Osteocyte (in vitro differentiated cells): ENCODE results near the gene ZNF462. TPM values are rescaled to one million over a fixed set of nuclear protein-coding genes. Genes with fewer than 3 reads are reported as not detected.

ENCODE experiments used
- DNase-seq: peaks from one replicate; pipeline ENCODE4 v3.0.0; 2021; ENCODE audit warnings: mixed read lengths; ENCODE audit not compliant: unreplicated experiment; ENCODE audit errors: extremely low spot score
- H3K27ac Mint-ChIP-seq: one replicate; pipeline ENCODE4 v1.8.0; 2021; ENCODE audit warnings: mild to moderate bottlenecking, mixed read lengths; ENCODE audit not compliant: unreplicated experiment
- H3K27me3 Mint-ChIP-seq: one replicate; pipeline ENCODE4 v1.8.0; 2021; ENCODE audit warnings: mixed read lengths; ENCODE audit not compliant: unreplicated experiment
- H3K36me3 Mint-ChIP-seq: one replicate; pipeline ENCODE4 v1.8.0; 2021; ENCODE audit warnings: mixed read lengths; ENCODE audit not compliant: unreplicated experiment
- H3K4me1 Mint-ChIP-seq: one replicate; pipeline ENCODE4 v1.8.0; 2021; ENCODE audit warnings: mixed read lengths; ENCODE audit not compliant: unreplicated experiment
- H3K4me3 Mint-ChIP-seq: one replicate; pipeline ENCODE4 v1.8.0; 2021; ENCODE audit warnings: mild to moderate bottlenecking, moderate library complexity, mixed read lengths; ENCODE audit not compliant: unreplicated experiment
- H3K9me3 Mint-ChIP-seq: one replicate; pipeline ENCODE4 v1.8.0; 2021; ENCODE audit warnings: mixed read lengths; ENCODE audit not compliant: unreplicated experiment
- CTCF ChIP-seq: fragments of 200-600 bp; sonication (generic); IDR thresholded peaks from 2 replicates; pipeline ENCODE4 v1.5.0; 2021; ENCODE audit warnings: antibody characterized with exemption, mild to moderate bottlenecking, moderate library complexity
- total RNA-seq: library from RNA; stranded (reverse); gene quantifications from 2 replicates; pipeline ENCODE4 v1.2.1, GENCODE V29; 2021

ZNF462 gene
- total RNA-seq, 1 donor from 2014 or later: 55.0 TPM

GRCh38 chr9:106936680-106937079 is 73.7 kb downstream of the ZNF462 start:
- no peaks in the 10 kb centered on the region for H3K9me3 Mint-ChIP-seq
- no peak overlapping the region for H3K27ac Mint-ChIP-seq
- peaks cover 6% of the 10 kb centered on the region for H3K4me1 Mint-ChIP-seq
- no peak for DNase-seq
- no peak for TF ChIP-seq CTCF
- no peak overlapping the region for H3K4me3 Mint-ChIP-seq
- no peaks in the 10 kb centered on the region for H3K27me3 Mint-ChIP-seq
- peaks cover 78% of the 10 kb centered on the region for H3K36me3 Mint-ChIP-seq

GRCh38 chr9:106941916-106942315 is 79.0 kb downstream of the ZNF462 start:
- DNase-seq: no peak
- Mint-ChIP-seq H3K4me1 (peaks cover 22% of the 10 kb centered on the region), H3K27me3 (no peaks in the 10 kb centered on the region), H3K9me3 (no peaks in the 10 kb centered on the region), H3K27ac (no peak overlapping the region), H3K36me3 (peaks cover 53% of the 10 kb centered on the region), H3K4me3 (no peak overlapping the region)
- no peak for TF ChIP-seq CTCF

GRCh38 chr9:106945727-106946660 is 83.0 kb downstream of the ZNF462 start:
- no peak for DNase-seq
- Mint-ChIP-seq H3K36me3 (peaks cover 43% of the 10 kb centered on the region), H3K4me3 (no peak overlapping the region), H3K27ac (peak overlapping the region; percentile 90), H3K4me1 (peaks cover 29% of the 10 kb centered on the region), H3K27me3 (no peaks in the 10 kb centered on the region), H3K9me3 (no peaks in the 10 kb centered on the region)
- no peak for TF ChIP-seq CTCF

GRCh38 chr9:106947106-106947900 is 84.3 kb downstream of the ZNF462 start:
- no peak for DNase-seq
- Mint-ChIP-seq H3K36me3 (peaks cover 36% of the 10 kb centered on the region), H3K27ac (no peak overlapping the region), H3K27me3 (no peaks in the 10 kb centered on the region), H3K4me3 (no peak overlapping the region), H3K9me3 (no peaks in the 10 kb centered on the region), H3K4me1 (peaks cover 29% of the 10 kb centered on the region)
- no peak for TF ChIP-seq CTCF

- no peaks in the 10 kb centered on the region for H3K9me3 Mint-ChIP-seq
- H3K36me3 Mint-ChIP-seq: peaks cover 37% of the 10 kb centered on the region
- no peak for DNase-seq
- no peaks in the 10 kb centered on the region for H3K27me3 Mint-ChIP-seq
- H3K4me1 Mint-ChIP-seq: peaks cover 3% of the 10 kb centered on the region
- no peak for TF ChIP-seq CTCF
- H3K4me3 Mint-ChIP-seq: no peak overlapping the region
- H3K27ac Mint-ChIP-seq: no peak overlapping the region
These were observed 90.2 kb downstream of the ZNF462 start for GRCh38 chr9:106953174-106953573.
